GM12874 (cell line): ENCODE measurements around the gene COG5.

Experiments used
- CTCF ChIP-seq: IDR thresholded peaks from 2 replicates; pipeline ENCODE4 v1.5.1; 2011; ENCODE audit warnings: low read depth, mild to moderate bottlenecking, control low read depth, low read length, moderate library complexity; ENCODE audit not compliant: insufficient read depth

The COG5 gene

DNA sequence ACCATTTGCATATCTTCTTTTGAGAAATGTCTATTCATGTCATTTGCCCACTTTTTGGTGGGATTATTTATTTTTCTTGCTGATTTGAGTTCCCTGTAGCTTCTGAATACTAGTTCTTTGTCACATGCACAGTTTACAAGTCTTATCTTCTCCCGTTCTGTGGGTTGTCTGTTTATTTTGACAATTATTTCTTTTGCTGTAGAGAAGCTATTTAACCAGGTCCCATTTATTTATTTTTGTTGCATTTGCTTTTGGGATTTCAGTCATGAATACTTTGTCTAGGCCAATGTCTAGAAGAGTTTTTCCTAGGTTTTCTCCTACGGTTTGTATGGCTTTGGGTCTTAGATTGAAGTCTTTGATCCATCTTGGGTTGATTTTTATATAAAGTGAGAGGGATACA lies 60.9 kb downstream of the COG5 start:
- TF ChIP-seq CTCF: no peak

DNA sequence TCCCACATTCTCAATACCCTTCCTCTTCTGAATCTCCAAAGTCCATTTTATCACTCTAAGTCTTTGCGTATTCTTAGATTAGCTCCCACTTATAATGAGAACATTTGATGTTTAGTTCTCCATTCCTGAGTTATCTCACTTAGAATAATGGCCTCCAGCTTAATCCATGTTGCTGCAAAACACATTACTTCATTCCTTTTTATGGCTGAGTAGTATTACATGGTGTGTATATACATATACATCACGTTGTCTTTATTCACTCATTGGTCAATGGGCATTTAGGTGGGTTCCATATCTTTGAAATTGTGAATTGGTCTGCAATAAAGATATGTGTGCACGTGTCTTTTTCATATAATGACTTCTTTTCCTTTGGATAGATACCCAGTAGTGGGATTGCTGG lies 61.6 kb downstream of the COG5 start:
- TF ChIP-seq CTCF: no peak

DNA sequence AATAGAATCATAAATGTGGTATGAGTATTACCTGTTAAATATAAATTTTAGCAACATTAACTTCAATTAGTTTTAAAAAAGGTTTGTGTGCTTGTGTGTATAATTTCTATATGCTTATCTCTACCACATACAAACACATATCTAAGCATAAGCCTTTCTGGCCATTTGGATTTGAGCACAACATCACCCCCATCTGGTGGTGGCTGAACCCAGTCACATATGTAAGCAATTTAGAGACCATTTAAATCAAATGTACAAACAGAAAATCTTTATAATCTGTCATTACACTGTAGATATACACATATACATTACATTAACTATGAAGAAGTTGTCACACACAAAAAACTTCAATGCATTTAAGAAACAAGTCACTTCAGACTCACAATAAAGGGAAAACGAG lies 62.1 kb downstream of the COG5 start:
- peak; percentile 35; the same call in 1 of the 2 replicates for TF ChIP-seq CTCF

GRCh38 chr7:107499731-107500130 lies 64.0 kb downstream of the COG5 start:
- TF ChIP-seq CTCF: no peak

GRCh38 chr7:107495516-107495915 lies 68.2 kb downstream of the COG5 start:
- no peak for TF ChIP-seq CTCF

- TF ChIP-seq CTCF: no peak
These were observed 68.8 kb downstream of the COG5 start for GRCh38 chr7:107494884-107495283.

- TF ChIP-seq CTCF: no peak
These were observed 69.4 kb downstream of the COG5 start for GRCh38 chr7:107494315-107494751.

DNA sequence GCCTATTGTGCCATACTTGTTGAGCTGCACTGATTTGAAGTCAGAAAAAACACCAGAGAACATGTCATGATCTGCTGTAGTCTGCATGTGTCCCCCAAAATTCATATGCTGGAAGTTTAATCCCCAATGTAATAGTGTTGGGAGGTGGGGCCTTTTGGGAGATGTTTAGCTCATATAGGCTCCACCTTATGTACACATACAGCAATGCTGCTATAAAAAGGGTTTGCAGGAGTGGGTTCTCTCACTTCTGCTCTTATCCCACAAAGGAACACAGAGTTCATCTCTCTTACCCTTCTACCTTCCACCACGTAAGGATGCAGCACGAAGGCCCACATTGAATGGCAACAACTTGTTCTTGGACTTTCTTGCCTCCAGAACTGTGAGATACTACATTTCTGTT lies 70.8 kb downstream of the COG5 start:
- TF ChIP-seq CTCF: no peak
